PFSK-1 (cell line): Measurements from ENCODE around the gene ANKRD61.

Source experiments
- POLR2AphosphoS5 ChIP-seq: IDR thresholded peaks from 2 replicates; pipeline ENCODE4 v1.6.1; 2012; ENCODE audit warnings: low read depth, mild to moderate bottlenecking, control low read depth, low read length, moderate library complexity
- REST ChIP-seq, 2 experiments: IDR thresholded peaks; 2 replicates each; pipeline versions ENCODE4 v1.6.1 to v1.8.0; 2011 to 2012; ENCODE audit warnings: low read depth in 2 of 2, low read length in 2 of 2, control low read depth in 1 of 2, inconsistent platforms in 1 of 2, mild to moderate bottlenecking in 1 of 2, moderate library complexity in 1 of 2; ENCODE audit not compliant: insufficient read depth in 1 of 2

- TF ChIP-seq POLR2AphosphoS5 (no peak), REST (IDR thresholded peaks at IDR 0.05; ENCODE audit: insufficient read depth in 1 of 2, low read depth in 2 of 2, low read length in 2 of 2) (no peak)
Measured at GRCh38 chr7:6032641-6033040, 1.5 kb downstream of the ANKRD61 start.
